GM12891 (cell line): ENCODE results near the gene MPND.
"Not testable (repeated sequence)": the region's sequence is repeated elsewhere in the genome, so short reads cannot be mapped to it uniquely, and the experiment has no call there.

Experiments
- DNase-seq: peaks from one replicate; pipeline ENCODE4 v3.0.0; 2011; ENCODE audit warnings: low spot score; ENCODE audit not compliant: insufficient read length
- FAIRE-seq: peaks from 2 replicates; lab custom pipeline; 2011; peaks lifted over from hg19 to GRCh38; lab: Jason Lieb, UNC
- PAX5 ChIP-seq: IDR thresholded peaks from 2 replicates; pipeline ENCODE4 v1.6.1; 2011; ENCODE audit warnings: low read length, moderate library complexity, mild to moderate bottlenecking; ENCODE audit not compliant: insufficient read depth, severe bottlenecking
- POLR2A ChIP-seq: IDR thresholded peaks from 2 replicates; pipeline ENCODE4 v1.6.1; 2011; ENCODE audit warnings: low read depth, low read length, control low read depth
- POLR2AphosphoS5 ChIP-seq: IDR thresholded peaks from 2 replicates; pipeline ENCODE4 v1.6.1; 2011; ENCODE audit warnings: low read depth, low read length, control low read depth
- POU2F2 ChIP-seq: IDR thresholded peaks from 2 replicates; pipeline ENCODE4 v1.6.1; 2011; ENCODE audit warnings: low read depth, mild to moderate bottlenecking, control low read depth, low read length, moderate library complexity
- SPI1 ChIP-seq: IDR thresholded peaks from 2 replicates; pipeline ENCODE4 v1.6.1; 2011; ENCODE audit warnings: low read depth, low read length, control low read depth
- TAF1 ChIP-seq: IDR thresholded peaks from 2 replicates; pipeline ENCODE4 v1.6.1; 2011; ENCODE audit warnings: low read depth, low read length, control low read depth

MPND gene

DNA sequence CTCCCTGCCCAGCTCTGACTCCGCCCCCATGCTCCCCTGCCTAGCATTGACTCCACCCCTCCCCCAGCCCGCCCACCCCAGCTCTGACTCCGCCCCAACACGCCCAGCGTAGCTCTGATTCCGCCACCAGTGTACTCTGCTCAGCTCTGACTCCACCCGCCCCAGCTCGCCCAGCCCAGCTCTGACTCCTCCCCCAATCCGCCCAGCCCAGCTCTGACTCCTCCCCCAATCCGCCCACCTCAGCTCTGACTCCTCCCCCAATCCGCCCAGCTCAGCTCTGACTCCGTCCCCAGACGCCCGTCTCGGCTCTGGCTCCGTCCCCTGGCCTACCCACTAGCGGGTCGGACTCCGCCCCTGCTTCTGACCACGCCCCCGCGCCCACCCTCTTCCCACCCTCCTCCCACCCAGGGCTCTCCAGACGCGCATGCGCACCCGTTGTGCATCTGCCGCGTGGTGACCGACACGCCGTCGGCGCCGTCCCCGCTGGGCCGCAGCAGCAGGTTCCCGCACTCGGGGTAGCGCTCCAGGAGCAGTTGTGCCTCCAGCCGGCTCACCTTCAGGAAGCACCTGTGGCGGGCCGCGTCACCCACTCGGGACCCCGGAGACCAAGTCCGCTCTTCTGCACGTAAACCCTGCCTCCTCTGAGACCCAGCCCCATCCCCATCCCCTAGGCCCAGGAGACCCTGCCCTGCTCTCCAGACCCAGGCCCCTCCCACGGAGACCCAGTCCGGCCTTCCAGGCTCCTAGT lies 14.9 kb upstream of the MPND start:
- TF ChIP-seq PAX5 (no peak), POLR2AphosphoS5 (0 out of 2 replicates have a peak, but pooled peaks have one; percentile 54), TAF1 (no peak), POLR2A (peak; percentile 19; the same call in 1 of the 2 replicates)

DNA sequence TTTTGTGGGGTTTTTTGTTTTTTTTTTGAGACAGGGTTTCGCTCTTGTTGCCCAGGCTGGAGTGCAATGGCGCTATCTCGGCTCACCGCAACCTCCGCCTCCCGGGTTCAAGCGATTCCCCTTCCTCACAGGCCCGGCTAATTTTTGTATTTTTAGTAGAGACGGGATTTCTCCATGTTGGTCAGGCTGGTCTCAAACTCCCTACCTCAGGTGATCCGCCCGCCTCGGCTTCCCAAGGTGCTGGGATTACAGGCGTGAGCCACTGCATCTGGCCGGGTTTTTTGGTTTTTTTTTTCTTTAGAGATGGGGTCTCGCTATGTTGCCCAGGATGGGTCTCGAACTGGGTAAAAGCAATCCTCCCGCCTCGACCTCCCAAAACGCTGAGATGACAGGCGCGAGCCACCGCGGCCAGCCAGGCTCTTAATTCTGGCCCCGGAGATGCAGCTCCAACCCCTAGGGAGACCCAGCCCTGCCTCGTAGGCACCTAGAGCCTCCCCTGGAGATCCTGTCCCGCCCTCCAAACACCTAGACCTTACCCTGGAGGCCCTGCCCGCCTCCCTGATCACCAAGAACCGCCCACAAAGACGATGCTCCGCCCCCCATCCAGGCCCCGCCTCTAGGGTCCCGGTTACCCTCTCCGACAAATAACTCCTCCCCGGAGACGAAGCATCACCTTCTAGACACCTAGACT lies 14.2 kb upstream of the MPND start:
- DNase-seq, FAIRE-seq: not testable (repeated sequence)

More for the DNA sequence above, 14.9 kb upstream of the MPND start:
- FAIRE-seq (peak; percentile 97), DNase-seq (peak; percentile 94)

DNA sequence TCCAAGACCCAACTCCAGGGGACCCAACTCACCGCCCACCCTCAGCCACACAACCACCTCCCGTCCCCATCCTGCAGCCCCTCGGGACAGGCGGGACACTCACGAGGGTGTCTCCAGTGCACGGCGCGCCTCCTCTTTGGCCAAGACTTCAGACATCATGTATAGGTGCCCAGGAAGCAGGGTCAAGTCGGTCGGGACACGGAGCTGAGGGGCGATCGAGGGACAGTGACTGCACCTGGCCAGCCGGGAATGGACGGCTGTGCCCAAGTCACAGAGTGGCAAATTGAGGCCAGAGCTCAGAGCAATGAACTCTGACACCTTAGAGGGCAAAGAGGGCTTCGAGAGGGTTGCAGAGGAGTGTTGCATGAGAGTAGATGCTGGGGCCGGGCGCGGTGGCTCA lies 13.5 kb upstream of the MPND start:
- DNase-seq (no peak), FAIRE-seq (no peak)
- TF ChIP-seq SPI1 (no peak), POLR2AphosphoS5 (no peak), PAX5 (no peak), POU2F2 (no peak), TAF1 (no peak), POLR2A (no peak)

DNA sequence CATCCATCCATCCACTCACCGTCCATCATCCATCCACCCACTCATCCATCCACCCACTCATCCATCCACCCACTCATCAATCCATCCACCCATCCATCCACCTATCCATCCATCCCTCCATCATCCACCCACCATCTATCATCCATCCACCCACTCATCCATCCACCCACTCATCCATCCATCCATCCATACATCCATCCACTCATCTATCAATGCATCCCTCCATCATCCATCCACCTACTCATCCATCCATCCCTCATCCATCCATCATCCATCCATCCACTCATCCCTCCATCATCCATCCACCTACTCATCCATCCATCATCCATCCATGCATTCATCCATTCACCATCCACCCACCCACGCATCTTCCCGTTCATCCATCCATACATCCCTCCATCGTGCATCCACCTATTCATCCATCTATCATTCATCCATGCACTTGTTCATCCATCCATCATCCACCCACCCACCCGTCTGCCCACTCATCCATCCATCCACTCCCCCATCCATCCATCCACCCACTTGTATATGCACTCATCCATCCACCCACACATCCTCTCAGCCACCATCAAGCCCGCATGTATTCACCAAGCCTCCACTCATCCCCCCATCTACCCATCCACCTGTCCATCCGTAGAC lies 8.3 kb upstream of the MPND start:
- no peak for TF ChIP-seq POLR2AphosphoS5
- no peak for TF ChIP-seq TAF1
- TF ChIP-seq PAX5, result no peak
- TF ChIP-seq POLR2A, result no peak
- no peak for TF ChIP-seq SPI1
- TF ChIP-seq POU2F2, result no peak
- DNase-seq (no peak), FAIRE-seq (peak; percentile 9)

DNA sequence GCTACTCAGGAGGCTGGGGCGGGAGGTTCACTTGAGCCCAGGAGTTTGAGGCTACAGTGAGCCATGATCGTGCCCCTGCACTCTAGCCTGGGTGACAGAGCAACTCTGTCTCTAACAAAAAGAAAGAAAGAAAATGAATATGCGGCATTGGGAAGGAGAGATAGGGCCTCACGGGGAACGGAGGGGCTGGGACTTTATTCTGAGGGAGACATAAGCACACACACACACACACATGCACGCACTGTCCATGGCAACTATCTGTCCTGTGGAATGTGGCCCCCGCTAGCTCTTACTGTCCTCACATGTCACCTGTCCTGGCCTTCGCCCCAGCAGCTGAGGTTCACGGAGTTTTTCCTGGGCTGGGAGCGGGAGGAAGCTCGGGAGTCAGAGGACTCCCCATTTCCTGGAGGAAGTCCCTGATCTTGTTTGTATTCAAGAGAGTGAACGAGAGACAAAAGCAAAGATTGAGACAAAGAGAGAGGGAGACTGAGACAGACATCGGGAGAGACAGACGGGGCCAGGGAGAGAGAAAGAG lies 5.4 kb upstream of the MPND start:
- no peak for DNase-seq
- TF ChIP-seq PAX5 (no peak), POLR2A (no peak), POU2F2 (no peak), SPI1 (no peak), POLR2AphosphoS5 (no peak), TAF1 (no peak)
- peak; percentile 72 for FAIRE-seq

DNA sequence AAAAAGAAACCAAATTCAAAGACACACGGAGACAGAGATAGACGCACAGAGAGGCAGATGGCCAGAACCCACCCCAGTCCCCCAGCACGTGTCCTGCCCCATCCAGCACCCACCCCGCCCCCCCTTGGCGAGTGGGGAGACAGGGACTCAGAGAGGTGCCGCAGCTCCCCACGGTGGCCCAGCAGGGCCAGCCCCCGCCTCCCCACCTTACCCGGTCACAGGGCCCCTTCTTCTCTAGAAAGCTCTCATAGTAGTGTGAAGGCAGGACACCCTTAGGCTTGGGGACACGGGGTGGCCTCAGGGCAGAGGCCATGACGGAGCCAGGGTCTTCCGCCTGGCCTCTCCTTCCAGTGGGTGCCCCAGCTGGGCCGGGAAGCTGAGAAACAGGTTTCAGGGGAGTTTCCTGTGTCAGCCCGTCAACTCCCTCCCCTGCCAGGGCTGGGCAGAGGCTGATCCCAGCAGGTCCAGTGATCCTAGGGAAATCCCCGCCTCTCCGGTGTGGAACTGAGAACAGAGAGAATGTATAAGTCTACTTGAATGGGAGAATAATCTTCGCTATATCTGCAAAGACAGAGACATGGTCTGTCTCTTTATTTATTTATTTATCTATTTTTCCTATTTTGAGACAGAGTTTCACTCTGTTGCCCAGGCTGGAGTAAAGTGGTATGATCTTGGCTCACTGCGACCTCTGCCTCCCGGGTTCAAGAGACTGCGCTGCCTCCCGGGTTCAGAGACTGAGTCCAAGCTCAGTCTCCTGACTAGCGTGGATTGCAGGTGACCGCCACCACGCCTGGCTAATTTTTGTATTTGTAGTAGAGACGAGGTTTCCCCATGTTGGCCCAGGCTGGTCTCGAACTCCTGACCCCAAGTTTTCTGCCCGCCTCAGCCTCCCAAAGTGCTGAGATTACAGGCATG lies 4.7 kb upstream of the MPND start, which contains the start of gene STAP2:
STAP2 (minus strand) TSS at position 387 of the 915 bp plus-strand sequence; CDS start at position 313, 74 bp downstream.
- DNase-seq (no peak), FAIRE-seq (no peak)
- TF ChIP-seq POLR2AphosphoS5 (no peak), POLR2A (peak; percentile 53; the same call in 1 of the 2 replicates), TAF1 (0 out of 2 replicates have a peak, but pooled peaks have one; percentile 26)

DNA sequence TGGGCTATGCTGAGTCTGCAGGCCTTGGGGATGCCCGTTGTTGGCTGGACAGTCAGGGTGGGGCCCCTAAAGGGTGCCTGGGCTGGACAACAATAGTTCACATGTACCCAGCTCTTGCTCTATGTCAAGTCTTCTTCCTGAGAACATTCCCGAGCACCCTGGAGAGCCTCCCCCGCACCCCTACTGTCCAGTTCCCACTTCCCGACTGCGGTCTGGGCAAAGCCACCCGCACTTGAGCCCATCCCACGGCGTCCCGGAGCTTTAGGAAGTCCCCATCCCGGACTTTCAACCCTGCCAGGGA lies 1.1 kb upstream of the MPND start:
- FAIRE-seq (no peak), DNase-seq (no peak)
- TF ChIP-seq TAF1 (no peak), PAX5 (no peak), SPI1 (0 out of 2 replicates have a peak, but pooled peaks have one; percentile 30)

DNA sequence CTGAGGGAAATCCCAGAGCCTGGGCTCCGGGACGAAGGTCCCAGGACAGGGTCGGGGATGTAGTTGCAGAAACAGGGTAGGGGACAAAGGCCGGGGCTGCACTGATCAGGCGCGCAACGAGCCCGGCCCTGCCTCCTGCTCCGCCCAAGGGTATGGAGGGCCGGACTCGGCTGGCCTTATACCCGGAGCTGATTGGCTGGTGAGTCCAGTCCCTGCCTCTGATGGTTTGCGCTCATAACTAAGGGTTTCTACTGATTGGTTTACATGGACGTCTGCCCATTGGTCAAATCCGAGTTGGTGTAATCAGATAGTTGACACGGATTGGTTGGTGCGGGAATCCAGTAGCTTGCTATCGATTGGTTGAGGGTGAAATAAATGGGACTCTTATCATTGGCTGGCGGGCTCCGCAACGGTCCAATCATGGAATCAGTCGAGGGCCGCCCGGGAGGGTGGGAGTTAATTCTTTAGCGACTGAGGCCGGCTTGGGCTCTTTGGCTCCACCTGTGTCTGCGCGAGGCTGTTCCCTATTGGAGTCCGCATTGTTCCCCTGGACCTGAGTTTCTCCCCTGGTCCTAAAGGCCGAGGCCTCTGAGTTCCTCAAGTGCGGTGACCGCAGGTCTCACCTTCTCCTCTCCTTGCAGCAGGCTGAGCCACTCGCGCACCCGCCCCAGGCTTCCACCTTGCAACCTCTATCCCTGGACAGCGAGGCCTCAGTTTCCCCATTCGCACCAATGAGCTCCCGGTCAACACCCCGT lies 570 bp upstream of the MPND start:
- DNase-seq (peak; percentile 84), FAIRE-seq (peak; percentile 96)
- TF ChIP-seq TAF1 (peak; percentile 51; the same call in 1 of the 2 replicates), POU2F2 (peak; percentile 42; the same call in 1 of the 2 replicates), SPI1 (no peak), POLR2A (peak; percentile 76), POLR2AphosphoS5 (peak; percentile 79), PAX5 (no peak)
